ENCODE results near the gene FBXL7. TPM values are rescaled to one million over a fixed set of nuclear protein-coding genes. Genes with fewer than 3 reads are reported as not detected.

FBXL7 gene
- total RNA-seq, 1 donor: 11.2 TPM

DNA sequence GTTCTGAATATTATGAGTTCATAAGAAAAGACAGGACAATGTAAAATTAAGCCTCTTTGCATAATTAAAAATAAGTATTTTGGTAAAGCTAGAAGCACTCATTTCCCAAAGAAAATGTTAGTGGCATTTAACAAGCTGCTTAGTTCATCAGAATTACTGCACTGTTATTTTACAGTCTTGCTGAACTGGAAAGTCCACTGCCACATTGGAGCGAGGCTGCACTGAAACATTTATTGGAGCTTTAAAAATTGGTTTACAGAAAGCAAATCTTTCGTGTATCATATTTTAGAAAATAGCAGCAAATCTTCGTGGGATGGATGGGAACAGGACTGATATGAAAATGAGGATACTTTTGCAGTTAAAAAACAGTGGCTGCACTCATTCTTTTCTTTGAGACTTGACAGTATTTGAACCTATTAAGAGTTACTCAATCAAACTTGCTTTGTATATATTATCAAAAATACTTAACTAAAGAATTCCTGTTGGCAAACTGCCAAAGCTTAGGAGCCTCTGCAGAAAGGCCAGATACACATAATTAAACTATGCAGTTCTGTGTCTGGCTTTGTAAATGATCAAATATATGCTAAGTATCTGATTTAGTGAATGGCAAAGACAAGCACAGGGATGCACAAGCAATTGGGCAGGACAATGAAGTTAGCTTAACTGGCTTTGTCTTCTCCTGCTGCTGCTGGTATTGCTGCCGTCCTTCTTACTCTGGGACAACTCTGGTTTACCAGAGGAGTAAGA, 16.5 kb upstream of the FBXL7 start:
- no peak for TF ChIP-seq CTCF (IDR thresholded peaks at IDR 0.05; ENCODE audit: insufficient read depth, low read depth, low read length)
- H3K4me3 ChIP-seq (ENCODE audit: low read depth, low read length): no peak overlapping the region
- DNase-seq (ENCODE audit: low read depth): peak; percentile 19

GRCh38 chr5:15487228-15487627, 12.8 kb upstream of the FBXL7 start:
- no peak overlapping the region for H3K4me3 ChIP-seq (ENCODE audit: low read depth, low read length)
- DNase-seq (ENCODE audit: low read depth): no peak

GRCh38 chr5:15489571-15490235, 10.3 kb upstream of the FBXL7 start:
- no peak for TF ChIP-seq CTCF (IDR thresholded peaks at IDR 0.05; ENCODE audit: insufficient read depth, low read depth, low read length)
- no peak overlapping the region for H3K4me3 ChIP-seq (ENCODE audit: low read depth, low read length)
- no peak for DNase-seq (ENCODE audit: low read depth)

More at GRCh38 chr5:15487228-15487627, 12.8 kb upstream of the FBXL7 start:
- no peak for TF ChIP-seq CTCF (IDR thresholded peaks at IDR 0.05; ENCODE audit: insufficient read depth, low read depth, low read length)

DNA sequence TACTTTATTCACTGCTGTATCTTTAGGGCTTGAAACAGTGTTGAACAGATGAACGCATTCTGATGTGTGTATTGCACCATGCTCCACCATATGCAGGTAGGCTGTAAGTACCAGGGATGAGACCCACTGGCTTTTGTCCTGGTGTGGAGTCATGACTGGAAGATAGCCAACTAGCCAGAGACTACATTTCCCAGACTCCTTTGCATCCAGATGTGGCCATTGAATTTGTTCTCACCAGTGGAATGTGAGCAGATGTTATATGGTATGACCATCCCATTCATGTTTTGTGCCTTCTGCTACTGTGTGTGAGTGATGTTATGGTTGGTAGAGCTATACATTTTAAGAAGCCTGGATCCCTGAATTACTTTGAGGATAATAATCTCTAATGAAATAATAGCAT, 7.4 kb upstream of the FBXL7 start:
- no peak overlapping the region for H3K4me3 ChIP-seq (ENCODE audit: low read depth, low read length)
- DNase-seq (ENCODE audit: low read depth): no peak
- no peak for TF ChIP-seq CTCF (IDR thresholded peaks at IDR 0.05; ENCODE audit: insufficient read depth, low read depth, low read length)

DNA sequence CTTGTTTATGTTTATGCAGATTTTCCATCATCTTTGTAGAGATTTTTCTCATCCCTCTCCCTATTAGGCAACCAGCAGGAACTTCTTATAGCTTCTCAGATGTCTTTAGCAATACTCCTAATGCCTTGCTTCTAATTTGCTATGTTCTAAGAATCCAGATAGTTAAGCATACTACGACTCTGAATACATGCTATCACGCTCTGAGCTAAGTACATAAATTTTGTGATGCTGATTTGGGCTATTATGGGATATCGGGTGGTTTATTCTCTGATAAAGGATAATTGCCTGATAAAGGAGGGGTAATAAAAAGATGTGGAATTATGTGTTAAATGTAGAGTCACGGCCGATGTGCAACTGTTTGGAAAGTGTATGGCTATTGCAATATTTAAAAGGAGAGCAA, 6.5 kb upstream of the FBXL7 start:
- H3K4me3 ChIP-seq (ENCODE audit: low read depth, low read length): no peak overlapping the region
- no peak for DNase-seq (ENCODE audit: low read depth)
- no peak for TF ChIP-seq CTCF (IDR thresholded peaks at IDR 0.05; ENCODE audit: insufficient read depth, low read depth, low read length)

DNA sequence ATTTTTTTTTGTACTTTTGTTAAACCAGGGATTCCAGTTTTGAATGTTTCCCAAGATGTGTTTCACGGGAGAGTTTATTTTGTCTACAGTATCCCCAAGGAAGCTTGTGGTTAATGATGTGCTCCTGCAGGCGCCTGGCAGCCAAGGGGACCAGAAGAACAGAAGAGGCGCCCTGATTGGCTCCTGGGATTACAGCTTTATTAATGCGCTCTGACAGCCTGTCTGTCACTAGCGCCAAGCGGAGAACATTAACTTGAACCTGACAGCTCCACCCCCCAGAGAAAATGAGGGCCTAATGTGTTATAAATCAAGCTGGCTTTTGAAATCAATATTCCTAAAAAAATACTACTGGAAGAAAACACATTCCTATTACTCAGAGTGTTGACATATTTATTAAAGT, 5.0 kb upstream of the FBXL7 start:
- no peak overlapping the region for H3K4me3 ChIP-seq (ENCODE audit: low read depth, low read length)
- peak; percentile 34 for DNase-seq (ENCODE audit: low read depth)
- TF ChIP-seq CTCF (IDR thresholded peaks at IDR 0.05; ENCODE audit: insufficient read depth, low read depth, low read length): no peak

Measured in fibroblast of villous mesenchyme (primary cell).